SH-SY5Y (cell line): Measurements from ENCODE around the gene RNF11.

ENCODE experiments used
- GATA2 ChIP-seq: IDR thresholded peaks from 2 replicates; pipeline ENCODE4 v1.6.1; 2011; ENCODE audit warnings: mild to moderate bottlenecking, low read depth, low read length
- GATA3 ChIP-seq: IDR thresholded peaks from 2 replicates; pipeline ENCODE4 v1.6.1; 2011; ENCODE audit warnings: low read depth, mild to moderate bottlenecking, low read length, moderate library complexity

DNA sequence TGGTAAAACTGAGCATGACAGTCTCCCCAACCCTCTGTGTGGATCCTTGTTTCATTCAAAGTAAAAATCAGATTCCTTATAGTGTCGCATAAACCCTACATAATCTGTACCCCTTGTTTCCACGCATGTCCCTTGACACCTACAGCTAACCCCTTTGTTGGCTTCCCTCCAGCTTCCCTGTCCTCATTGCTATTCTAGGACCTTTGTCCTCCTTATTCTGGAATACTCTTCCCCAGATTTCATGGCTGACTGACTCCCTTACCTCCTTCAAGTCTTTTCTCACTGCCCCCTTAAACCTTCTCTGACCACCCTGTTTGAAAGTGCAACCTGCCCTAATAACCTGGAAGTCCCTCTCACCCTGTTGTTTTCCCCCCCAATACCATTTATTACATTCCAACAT is 4.0 kb downstream of the RNF11 start:
- TF ChIP-seq GATA3 (no peak), GATA2 (no peak)
